Mammary epithelial cell (primary cell): ENCODE results near the gene HES5.

Experiments
- EZH2 ChIP-seq: IDR thresholded peaks from 2 replicates; pipeline ENCODE4 v1.6.1; 2012; ENCODE audit warnings: low read length, inconsistent platforms, borderline replicate concordance
- TF ChIP-seq, protein P1 (sequence below), 2 donors: IDR thresholded peaks in 1 of 2; conservative IDR thresholded peaks in 1 of 2; 2 replicates each; pipeline ENCODE4 v1.5.1; 2011 to 2012; ENCODE audit warnings: inconsistent platforms in 2 of 2, low read length in 2 of 2, mild to moderate bottlenecking in 2 of 2, control low read depth in 1 of 2, low read depth in 1 of 2; ENCODE audit not compliant: insufficient read depth in 1 of 2; ENCODE audit errors: extremely low read depth in 1 of 2

DNA sequence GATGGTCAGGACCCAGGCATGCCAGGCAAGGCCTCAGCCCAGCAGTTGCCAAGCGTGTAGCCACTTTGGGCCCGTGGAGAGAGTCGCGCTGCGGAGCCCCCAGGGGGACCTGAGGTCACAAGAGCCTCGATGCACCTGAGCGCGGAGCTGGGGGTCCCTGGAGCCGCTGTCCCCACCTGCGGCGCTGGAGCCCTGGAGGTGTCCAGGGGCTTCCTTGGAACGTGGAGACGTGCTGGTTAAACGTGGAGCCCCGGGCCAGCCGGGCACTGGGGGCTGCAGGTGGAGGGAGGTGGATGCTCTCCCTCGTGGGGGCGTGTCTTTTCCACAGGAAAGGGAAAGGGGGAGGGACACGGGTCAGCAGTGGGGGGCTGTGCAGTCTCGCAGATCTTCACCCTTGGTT is 50.9 kb downstream of the HES5 start:
- TF ChIP-seq, protein P1, sequence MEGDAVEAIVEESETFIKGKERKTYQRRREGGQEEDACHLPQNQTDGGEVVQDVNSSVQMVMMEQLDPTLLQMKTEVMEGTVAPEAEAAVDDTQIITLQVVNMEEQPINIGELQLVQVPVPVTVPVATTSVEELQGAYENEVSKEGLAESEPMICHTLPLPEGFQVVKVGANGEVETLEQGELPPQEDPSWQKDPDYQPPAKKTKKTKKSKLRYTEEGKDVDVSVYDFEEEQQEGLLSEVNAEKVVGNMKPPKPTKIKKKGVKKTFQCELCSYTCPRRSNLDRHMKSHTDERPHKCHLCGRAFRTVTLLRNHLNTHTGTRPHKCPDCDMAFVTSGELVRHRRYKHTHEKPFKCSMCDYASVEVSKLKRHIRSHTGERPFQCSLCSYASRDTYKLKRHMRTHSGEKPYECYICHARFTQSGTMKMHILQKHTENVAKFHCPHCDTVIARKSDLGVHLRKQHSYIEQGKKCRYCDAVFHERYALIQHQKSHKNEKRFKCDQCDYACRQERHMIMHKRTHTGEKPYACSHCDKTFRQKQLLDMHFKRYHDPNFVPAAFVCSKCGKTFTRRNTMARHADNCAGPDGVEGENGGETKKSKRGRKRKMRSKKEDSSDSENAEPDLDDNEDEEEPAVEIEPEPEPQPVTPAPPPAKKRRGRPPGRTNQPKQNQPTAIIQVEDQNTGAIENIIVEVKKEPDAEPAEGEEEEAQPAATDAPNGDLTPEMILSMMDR (conservative IDR thresholded peaks at IDR 0.05 in 1 of 2, IDR thresholded peaks at IDR 0.05 in 1 of 2; ENCODE audit: extremely low read depth in 1 of 2, insufficient read depth in 1 of 2, low read depth in 1 of 2, low read length in 2 of 2): no peak
- no peak for TF ChIP-seq EZH2
